AG04450 (cell line): ENCODE measurements around the gene PUM2. TPM values are rescaled to one million over a fixed set of nuclear protein-coding genes. Genes with fewer than 3 reads are reported as not detected.
"Not testable (repeated sequence)": the region's sequence is repeated elsewhere in the genome, so short reads cannot be mapped to it uniquely, and the experiment has no call there.

Source experiments
- CTCF ChIA-PET: fragments of 300-600, 350-600 bp; formaldehyde crosslinking; extraction: SDS; loops from one replicate; lab custom pipeline; 2022; ENCODE audit warnings: antibody characterized with exemption, inconsistent platforms; lab: Charles Lee
- POLR2A ChIA-PET: fragments of 350-600 bp; formaldehyde crosslinking; extraction: SDS; loops from one replicate; lab custom pipeline; 2021; ENCODE audit warnings: antibody characterized with exemption, inconsistent platforms; lab: Yijun Ruan, JAX
- DNase-seq: peaks from one replicate; pipeline ENCODE4 v3.0.0-alpha.2; 2011; ENCODE audit warnings: low read depth, low spot score
- H3K27ac ChIP-seq: one replicate; pipeline ENCODE4 v1.5.1; 2012; ENCODE audit warnings: low read depth, low read length, control low read depth
- H3K27me3 ChIP-seq: one replicate; pipeline ENCODE4 v1.6.0; 2012; ENCODE audit warnings: low read length; ENCODE audit not compliant: control insufficient read depth, insufficient read depth
- H3K4me3 ChIP-seq: 2 replicates; pipeline ENCODE4 v1.5.1; 2011; ENCODE audit warnings: mild to moderate bottlenecking, low read depth, low read length, control low read depth
- H3K9me3 ChIP-seq: 2 replicates; pipeline ENCODE4 v1.5.1; 2012; ENCODE audit warnings: low read length; ENCODE audit not compliant: control insufficient read depth, insufficient read depth
- CTCF ChIP-seq: IDR thresholded peaks from 2 replicates; pipeline ENCODE4 v1.5.1; 2011; ENCODE audit warnings: low read depth, low read length, control low read depth, inconsistent platforms
- polyA plus RNA-seq: library from polyadenylated mRNA; depleted of rRNA; stranded (reverse); fragments of >200 nt; gene quantifications from 2 replicates; pipeline ENCODE4 v1.2.3, GENCODE V29; 2011

Gene PUM2
- polyA plus RNA-seq, 1 experiment: 53.7 TPM

DNA sequence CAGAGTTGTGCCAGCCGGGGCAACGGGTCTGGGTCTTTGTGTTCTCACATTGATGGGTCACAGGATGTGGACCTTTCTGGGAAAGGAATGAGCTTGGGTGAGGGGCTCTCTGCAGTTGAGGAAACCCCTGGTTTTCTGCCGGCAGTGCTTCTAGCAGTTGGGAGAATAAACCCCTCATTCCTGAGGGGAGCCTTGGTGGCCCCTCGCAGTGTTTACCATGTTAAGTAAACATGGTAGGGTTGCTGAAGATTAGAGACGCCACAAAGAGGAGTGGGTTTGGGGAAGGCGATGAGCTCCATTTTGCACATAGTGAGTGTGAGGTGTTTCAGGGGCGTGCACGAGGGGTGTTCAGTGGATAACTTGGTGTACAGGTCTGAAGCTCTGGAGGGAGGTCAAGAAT, 27.7 kb upstream of the PUM2 start:
- no peak overlapping the region for H3K4me3 ChIP-seq
- TF ChIP-seq CTCF: no peak
- peaks cover 2% of the 10 kb centered on the region for H3K27me3 ChIP-seq
- POLR2A ChIA-PET: interaction anchor here (1.2 to 3.7 kb wide), 2 partner anchors 69 to 256 kb away, joined by 4 to 30 read pairs; partner anchors contain the start of gene RHOB
- H3K9me3 ChIP-seq: no peaks in the 10 kb centered on the region
- DNase-seq: no peak
- CTCF ChIA-PET: interaction anchor here (0.7 to 5.2 kb wide), 26 partner anchors 9 to 273 kb away, joined by 3 to 59 read pairs (median 9); partner anchors contain the start of genes HS1BP3 and RHOB
- H3K27ac ChIP-seq: no peak overlapping the region

- Histone ChIP-seq H3K4me3 (no peak overlapping the region), H3K27me3 (peaks cover 2% of the 10 kb centered on the region), H3K9me3 (no peaks in the 10 kb centered on the region), H3K27ac (no peak overlapping the region)
- POLR2A ChIA-PET: interaction anchor here (3.7 kb wide), 1 partner anchor 70 kb away, joined by 30 read pairs; the partner anchor contains the start of gene RHOB
- CTCF ChIA-PET: interaction anchor here (0.6 to 5.2 kb wide), 21 partner anchors 10 to 396 kb away, joined by 3 to 59 read pairs (median 9); partner anchors contain the start of genes HS1BP3 and RHOB
- DNase-seq: no peak
- no peak for TF ChIP-seq CTCF
These were observed 27.1 kb upstream of the PUM2 start for GRCh38 chr2:20377741-20378140.

- H3K9me3 ChIP-seq, DNase-seq, H3K4me3 ChIP-seq, POLR2A ChIA-PET, H3K27ac ChIP-seq, H3K27me3 ChIP-seq: not testable (repeated sequence)
- CTCF ChIA-PET: interaction anchor here (1.0 to 1.2 kb wide), 2 partner anchors 8 to 49 kb away, joined by 3 to 6 read pairs; no protein-coding TSS in a partner anchor
These were observed 24.3 kb upstream of the PUM2 start for GRCh38 chr2:20374982-20375381.

DNA sequence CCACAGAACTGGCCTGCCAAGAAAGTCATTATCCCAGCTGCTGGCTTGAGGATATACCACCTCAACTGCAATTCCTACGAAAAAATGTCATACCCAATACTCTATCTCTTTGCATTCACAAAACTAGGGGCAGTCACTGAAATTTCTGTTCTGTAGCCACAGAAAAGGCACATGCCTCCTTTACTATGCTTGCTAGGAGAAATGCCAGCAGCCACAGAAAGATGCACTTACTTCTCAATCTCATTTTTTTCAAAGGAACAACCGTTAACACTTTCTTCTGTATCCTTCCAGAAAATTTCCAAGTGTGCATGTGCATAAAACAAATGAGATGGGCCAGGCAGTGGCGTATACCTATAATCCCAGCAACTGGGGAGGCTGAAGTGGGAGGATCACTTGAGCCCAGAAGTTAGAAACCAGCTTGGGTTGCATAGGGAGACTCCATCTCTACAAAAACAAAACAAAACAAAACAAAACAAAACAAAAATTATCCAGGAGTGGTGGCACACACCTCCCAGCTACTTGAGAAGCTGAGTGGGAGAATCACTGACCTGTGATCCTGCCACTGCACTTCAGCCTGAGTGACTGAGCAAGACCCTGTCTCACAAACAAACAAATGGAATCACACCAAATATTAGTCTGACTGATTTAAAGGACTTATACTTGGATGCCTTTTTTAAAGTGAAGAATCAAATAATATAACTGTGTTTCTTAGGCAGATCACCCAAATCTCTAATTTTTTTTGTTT, 22.4 kb upstream of the PUM2 start:
- ChIA-PET POLR2A (no interaction called here), CTCF (interaction anchor here (0.7 to 1.5 kb wide), 2 partner anchors 39 to 49 kb away, joined by 3 to 4 read pairs; no protein-coding TSS in a partner anchor)

More for the DNA sequence above, 22.4 kb upstream of the PUM2 start:
- Histone ChIP-seq H3K4me3 (no peak overlapping the region), H3K27ac (no peak overlapping the region), H3K27me3 (peaks cover 3% of the 10 kb centered on the region), H3K9me3 (peaks cover 3% of the 10 kb centered on the region; the same call in 1 of the 2 replicates)
- TF ChIP-seq CTCF: no peak
- no peak for DNase-seq
